GM20000 (cell line): Measurements from ENCODE around the gene MTA3.
A peak's percentile ranks its signal among the peaks of the same experiment; 100 is the strongest.

Experiments
- DNase-seq: peaks from one replicate; pipeline ENCODE4 v3.0.0; 2012; ENCODE audit warnings: low spot score
- CTCF ChIP-seq: IDR thresholded peaks from 2 replicates; pipeline ENCODE4 v1.5.1; 2012; ENCODE audit warnings: mild to moderate bottlenecking, control low read depth; ENCODE audit errors: extremely low read depth, missing control alignments

Gene MTA3

GRCh38 chr2:42567806-42568400 is 529 bp upstream of the MTA3 start:
- DNase-seq = peak; percentile 78
- TF ChIP-seq CTCF = no peak

GRCh38 chr2:42569116-42569711 is 782 bp downstream of the MTA3 start:
- DNase-seq = peak; percentile 70
- no peak for TF ChIP-seq CTCF

GRCh38 chr2:42569883-42570282 is 1.5 kb downstream of the MTA3 start:
- no peak for TF ChIP-seq CTCF
- no peak for DNase-seq

- DNase-seq = no peak
- no peak for TF ChIP-seq CTCF
Measured at GRCh38 chr2:42572297-42573081, 4.1 kb downstream of the MTA3 start.

- TF ChIP-seq CTCF = no peak
- no peak for DNase-seq
Measured at GRCh38 chr2:42573256-42573655, 4.8 kb downstream of the MTA3 start.

- TF ChIP-seq CTCF = no peak
- DNase-seq = peak; percentile 42
Measured at GRCh38 chr2:42575458-42576064, 7.1 kb downstream of the MTA3 start.

GRCh38 chr2:42578621-42579020 is 10.2 kb downstream of the MTA3 start:
- no peak for TF ChIP-seq CTCF
- DNase-seq = no peak
